ENCODE results near the gene SIGLEC1.

The SIGLEC1 gene

GRCh38 chr20:3702611-3703391 is 9.6 kb downstream of the SIGLEC1 start:
- no peak overlapping the region for H3K4me3 ChIP-seq (ENCODE audit: low read depth, low read length)

DNA sequence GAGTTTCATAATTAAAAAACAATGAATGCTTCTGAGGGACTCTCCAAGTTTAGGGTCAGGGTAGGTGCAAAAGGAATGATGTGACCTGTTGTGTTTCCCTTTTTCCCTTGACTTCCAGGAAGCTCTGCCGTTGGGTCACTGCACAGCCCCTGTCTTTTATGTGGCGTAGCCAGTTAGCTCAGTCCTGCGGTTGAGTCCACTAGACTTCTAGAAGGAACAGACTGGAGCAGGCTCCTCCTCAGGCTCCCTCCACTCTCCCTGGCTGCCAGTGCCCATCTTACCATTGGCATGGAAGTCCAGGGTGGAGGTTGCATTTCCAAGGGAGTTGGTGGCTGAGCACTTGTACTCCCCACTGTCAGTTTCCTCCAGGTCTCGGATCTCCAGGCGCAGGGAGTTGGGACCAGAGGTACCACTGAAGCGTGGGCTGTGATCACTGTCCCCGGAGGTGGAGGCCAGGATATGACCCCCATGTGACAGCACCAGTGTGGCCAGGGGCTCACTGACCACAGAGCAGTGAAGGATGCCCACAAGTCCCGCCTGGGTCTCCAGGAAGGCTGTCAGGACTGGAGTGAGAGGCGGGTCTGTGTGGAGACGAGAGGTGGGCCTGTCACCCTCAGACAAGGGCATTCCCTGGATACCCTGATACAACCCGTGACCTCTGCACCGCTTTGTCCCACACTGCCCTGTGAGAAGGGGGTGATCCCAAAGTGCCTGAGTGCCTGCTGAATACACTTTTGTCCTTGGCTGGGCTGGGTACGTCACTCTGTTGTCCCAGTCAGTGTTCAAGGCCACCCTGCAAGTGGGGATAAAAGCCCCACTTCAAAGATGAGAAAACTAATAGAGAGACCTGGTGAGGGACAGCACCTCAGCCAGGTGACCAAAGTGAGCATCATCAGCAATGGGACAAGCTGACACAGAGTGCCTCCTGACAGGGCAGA is 11.1 kb downstream of the SIGLEC1 start:
- no peak overlapping the region for H3K4me3 ChIP-seq (ENCODE audit: low read depth, low read length)

GRCh38 chr20:3699037-3699436 is 13.4 kb downstream of the SIGLEC1 start:
- no peak overlapping the region for H3K4me3 ChIP-seq (ENCODE audit: low read depth, low read length)

GRCh38 chr20:3698591-3699001 is 13.8 kb downstream of the SIGLEC1 start:
- H3K4me3 ChIP-seq (ENCODE audit: low read depth, low read length) = no peak overlapping the region

DNA sequence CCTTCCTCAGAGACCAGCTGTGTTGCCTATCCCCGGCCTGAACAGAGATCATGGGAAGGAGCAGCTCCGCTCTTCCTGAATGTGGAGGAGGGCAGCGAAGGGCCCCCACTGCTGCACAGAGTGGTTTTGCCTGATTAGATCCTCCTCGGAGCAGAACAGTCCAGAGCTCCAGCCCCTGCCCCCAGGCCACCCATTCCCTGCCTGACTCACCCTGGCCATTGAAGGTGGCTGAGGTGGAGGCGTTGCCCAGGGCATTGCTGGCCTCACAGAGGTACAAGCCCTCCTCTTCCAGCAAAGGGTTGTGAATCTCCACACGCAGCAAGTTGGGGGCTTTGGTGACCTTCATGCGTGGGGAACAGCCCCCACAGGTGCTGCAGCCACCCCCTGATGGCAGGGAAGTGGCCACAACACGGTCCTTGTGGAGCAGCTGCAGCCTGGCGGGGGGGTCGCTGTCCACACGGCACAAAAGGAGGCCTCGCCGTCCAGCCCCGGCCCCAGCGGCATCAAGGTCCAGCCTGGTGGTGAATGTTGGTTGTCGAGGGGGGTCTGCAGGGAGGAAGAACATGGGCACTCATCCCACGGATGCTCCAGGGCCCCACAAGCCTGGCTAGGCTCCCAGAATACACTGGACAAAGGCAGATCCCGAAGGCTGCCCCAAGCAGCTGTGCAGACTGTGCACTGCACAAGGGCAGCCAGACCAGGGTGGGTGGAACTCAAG is 14.7 kb downstream of the SIGLEC1 start:
- no peak overlapping the region for H3K4me3 ChIP-seq (ENCODE audit: low read depth, low read length)

DNA sequence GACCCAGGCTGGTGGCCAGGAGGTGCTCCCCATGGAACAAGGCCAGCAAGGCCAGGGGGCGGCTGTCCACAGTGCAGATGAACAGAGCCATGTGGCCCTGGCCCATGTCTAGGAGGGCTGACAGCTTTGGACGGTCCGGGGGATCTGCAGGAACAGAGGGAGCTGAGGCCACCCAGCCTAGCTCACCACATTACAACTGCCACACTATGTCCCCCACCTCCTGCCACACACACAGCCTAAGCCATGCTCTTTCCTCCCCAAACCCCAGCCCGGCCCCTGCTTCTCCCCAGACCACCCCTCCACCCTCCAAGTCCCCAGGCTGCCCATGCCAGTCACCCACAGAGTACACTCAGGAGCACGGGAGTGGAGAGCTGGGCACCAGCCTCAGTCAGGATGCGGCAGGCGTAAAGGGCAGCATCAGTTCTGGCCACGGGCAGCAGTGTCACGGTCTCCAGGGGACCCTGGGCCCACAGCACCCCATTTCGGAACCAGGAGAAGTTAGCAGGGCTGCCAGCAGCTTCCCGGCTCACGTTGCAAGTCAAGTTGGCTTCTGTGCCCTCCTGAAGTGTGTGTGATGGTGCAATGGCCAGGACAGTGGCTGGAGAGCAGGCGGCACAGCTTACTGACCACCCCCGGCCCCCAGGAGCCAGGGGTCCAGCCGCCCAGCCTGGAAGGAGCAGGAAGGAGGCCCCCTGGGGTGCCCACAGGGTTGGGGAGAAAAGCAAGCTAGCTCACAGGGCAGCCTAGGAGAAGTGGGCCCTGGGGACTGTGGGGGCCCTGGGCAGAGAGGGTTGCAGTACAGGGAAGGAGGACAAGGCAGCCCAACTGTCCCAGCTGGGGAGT is 15.4 kb downstream of the SIGLEC1 start:
- no peak overlapping the region for H3K4me3 ChIP-seq (ENCODE audit: low read depth, low read length)

DNA sequence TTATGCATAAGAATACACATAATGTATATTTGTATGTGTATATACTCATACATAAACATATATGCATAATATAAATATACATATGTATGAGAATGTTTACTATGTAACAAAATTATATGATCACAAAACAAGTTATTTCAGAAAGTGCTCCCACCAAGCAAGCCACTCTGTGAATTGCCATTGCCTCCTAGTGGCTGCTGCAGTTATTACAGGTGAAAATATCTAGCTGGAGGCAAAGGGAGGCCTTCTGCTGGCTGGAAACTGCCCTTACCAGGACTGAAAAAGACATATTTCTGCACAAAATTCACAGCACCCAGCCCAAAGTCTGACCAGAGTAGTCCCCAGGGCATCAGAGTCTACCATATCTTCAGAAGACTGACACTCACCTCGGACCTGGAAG is 16.2 kb downstream of the SIGLEC1 start:
- no peak overlapping the region for H3K4me3 ChIP-seq (ENCODE audit: low read depth, low read length)

DNA sequence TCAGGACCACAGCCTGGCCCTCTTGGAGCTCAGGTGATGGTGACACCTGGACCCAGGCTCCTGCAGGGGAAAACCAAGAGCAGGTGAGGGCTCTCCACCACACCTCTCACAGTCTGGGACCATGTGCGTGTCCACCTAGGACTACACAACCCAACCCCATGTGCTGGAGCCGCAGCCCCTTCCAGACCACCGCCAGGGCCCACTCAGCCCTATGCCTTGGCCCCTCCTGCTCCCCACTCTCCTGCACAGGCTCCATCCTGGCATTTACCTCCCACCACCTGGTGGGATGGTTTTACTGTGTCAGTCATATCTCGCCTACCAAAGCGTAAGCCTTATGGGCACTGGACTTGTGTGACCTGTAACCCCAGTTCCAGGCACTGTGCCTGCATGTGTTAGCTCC is 17.5 kb downstream of the SIGLEC1 start:
- no peak overlapping the region for H3K4me3 ChIP-seq (ENCODE audit: low read depth, low read length)

DNA sequence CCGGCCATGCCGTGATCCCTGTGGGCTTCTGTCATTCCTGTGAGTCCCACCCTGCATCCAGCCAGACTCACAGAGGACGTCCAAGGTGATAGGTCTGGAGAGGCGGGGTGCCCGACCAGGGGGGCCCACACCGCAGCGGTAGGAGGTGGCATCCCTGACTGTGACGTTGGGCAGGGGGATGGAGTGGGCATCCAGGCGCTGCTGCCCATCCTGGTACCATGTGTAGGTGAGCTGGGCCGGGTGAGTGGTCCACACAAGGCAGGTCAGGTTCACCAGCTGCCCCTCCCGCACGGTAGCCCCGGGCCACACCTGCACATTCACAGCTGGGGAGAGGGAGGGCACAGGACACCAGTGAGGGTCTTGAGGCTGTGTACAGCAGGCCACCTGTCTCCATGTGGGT is 19.0 kb downstream of the SIGLEC1 start:
- H3K4me3 ChIP-seq (ENCODE audit: low read depth, low read length) = no peak overlapping the region

GRCh38 chr20:3692706-3693294 is 19.6 kb downstream of the SIGLEC1 start:
- H3K4me3 ChIP-seq (ENCODE audit: low read depth, low read length) = no peak overlapping the region

- no peak overlapping the region for H3K4me3 ChIP-seq (ENCODE audit: low read depth, low read length)
Observed at GRCh38 chr20:3691897-3692296, 20.5 kb downstream of the SIGLEC1 start.

GRCh38 chr20:3691306-3691705 is 21.1 kb downstream of the SIGLEC1 start:
- H3K4me3 ChIP-seq (ENCODE audit: low read depth, low read length) = no peak overlapping the region

DNA sequence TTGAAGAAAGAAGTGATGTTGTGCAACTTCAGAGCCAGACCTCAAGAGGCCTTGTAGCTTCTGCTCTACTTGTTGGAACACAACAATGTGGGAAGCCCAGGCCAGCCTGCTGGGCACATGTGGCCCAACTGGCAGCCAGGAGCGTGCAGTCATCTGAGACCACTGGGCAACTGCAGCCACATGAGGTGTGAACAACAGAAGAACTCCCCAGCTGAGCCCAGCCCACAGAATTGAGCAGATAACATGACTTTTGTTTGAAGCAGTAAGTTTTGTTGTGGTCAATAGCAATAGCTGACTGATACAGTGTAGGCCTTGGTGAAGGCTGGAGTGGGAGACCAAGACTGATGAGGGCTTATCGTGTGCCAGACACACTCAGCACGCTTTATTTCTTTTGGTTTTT is 22.0 kb downstream of the SIGLEC1 start:
- H3K4me3 ChIP-seq (ENCODE audit: low read depth, low read length) = no peak overlapping the region

DNA sequence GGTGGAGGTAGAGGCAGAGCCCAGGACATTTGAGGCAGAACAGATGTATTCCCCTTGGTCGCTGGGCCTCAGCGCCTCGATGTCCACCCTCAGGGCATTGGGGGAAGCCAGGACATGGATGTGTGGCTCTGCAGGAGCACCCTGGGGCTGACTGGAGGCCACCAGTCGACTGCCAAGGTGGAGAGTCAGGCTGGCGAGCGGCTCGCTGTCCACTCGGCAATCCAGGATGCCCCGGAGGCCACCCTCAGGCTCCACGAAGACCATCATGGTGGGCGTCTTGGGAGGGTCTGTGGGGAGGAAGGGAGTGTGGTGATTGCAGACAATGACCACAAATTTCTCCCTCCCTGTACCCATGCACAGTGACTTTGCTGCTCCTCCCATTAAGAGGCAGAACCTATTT is 22.4 kb downstream of the SIGLEC1 start:
- no peak overlapping the region for H3K4me3 ChIP-seq (ENCODE audit: low read depth, low read length)

GRCh38 chr20:3687655-3688054 is 24.7 kb downstream of the SIGLEC1 start:
- no peak overlapping the region for H3K4me3 ChIP-seq (ENCODE audit: low read depth, low read length)

DNA sequence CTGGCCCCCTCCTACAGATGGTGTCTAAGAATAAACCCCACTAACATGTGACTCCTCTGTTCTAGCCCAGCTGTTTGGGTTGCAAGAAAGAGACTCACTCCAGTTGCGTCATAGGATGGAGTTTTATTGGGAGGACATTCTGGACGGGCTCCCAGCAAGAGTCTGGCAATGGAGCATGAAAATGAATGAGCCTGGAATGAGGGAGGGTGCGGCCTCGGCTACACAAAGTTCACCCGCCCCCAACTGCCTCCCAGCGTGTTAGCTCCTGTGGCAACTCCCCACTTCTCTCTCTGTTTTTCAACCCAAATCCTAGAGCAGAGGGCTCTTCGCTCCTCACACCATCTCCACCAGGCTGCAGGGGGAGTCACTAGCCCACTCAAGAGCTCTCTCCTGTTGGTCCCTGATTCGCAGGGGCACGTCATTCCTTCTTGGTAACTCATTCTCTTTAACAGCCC is 25.5 kb downstream of the SIGLEC1 start:
- H3K4me3 ChIP-seq (ENCODE audit: low read depth, low read length) = no peak overlapping the region

GRCh38 chr20:3686421-3686820 is 26.0 kb downstream of the SIGLEC1 start:
- no peak overlapping the region for H3K4me3 ChIP-seq (ENCODE audit: low read depth, low read length)

DNA sequence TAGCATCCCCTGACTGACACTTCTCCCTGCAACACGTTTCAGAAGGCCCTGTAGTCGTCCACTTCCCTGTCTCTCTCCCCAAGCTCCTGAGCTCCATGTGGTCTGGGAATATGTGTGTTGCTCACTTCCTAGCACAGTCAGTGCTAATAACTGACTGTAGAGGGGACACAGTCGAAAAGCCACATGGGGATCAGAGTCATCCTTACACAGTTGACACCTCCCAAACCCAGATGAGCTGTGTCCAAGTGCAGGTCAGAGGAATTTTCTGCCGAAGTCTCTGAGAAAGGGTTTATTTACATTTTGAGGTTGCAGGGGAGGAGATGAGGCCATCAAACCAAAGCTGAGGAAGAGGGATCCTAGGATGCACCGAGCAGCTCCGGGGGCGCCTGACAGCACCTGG is 27.1 kb downstream of the SIGLEC1 start:
- H3K4me3 ChIP-seq (ENCODE audit: low read depth, low read length) = no peak overlapping the region

DNA sequence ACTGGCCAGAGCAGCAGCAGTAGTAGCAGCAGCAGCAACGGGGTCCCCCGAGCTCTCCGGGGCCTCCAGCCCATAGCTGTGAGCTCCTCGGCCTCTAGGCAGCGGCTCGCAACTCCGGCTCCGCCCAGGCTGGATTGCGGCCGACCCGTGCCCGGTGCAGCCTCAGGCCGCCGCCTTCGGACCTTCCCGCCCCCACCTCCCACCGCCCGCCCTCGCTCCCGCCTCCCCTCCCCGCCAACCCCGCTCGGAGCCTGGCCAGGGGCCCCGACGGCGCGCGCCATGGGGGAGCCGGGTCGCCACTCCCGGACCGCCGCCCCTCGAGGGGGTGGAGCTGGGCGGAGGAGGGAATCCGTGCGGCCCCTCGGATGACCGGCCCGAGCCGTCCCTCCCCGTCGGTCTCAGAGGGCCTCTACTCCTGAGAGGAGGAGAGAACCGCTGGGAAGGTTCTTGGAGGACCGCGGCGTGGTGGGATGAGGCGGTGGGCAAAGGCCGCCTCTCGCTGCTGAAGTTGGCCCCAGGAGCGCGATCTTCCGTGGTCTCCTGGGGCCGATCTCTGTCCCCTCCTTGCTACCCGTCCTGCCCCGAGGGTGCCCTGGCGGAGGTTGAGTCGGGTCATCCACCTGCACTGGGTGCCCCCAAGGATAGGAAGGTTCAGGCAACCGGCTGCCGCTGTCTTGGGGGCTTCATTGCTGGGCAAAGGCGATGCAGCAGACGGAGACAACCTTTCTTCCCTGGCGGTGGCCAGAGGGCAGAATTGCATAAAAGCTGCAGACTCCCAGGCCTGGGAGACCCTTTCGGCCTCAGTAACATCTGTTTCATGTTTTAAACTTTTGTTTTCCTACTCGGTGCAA is 30.2 kb downstream of the SIGLEC1 start, which contains the start of gene ADAM33:
ADAM33 (minus strand) TSS at position 80 of the 851 bp plus-strand sequence; CDS start at position 74, 6 bp downstream.
- peak within 1 kb of the TSS; percentile 51 for H3K4me3 ChIP-seq (ENCODE audit: low read depth, low read length)
